Neural progenitor cell (in vitro differentiated cells): ENCODE results near the gene SWAP70. TPM values are rescaled to one million over a fixed set of nuclear protein-coding genes. Genes with fewer than 3 reads are reported as not detected.

Experiments
- DNase-seq: peaks from one replicate; pipeline ENCODE4 v3.0.0-alpha.2; 2016; ENCODE audit warnings: low spot score
- H2AFZ ChIP-seq: fragments of 200-600 bp; sonication (generic); replicated peaks from 2 replicates; pipeline ENCODE4 v1.6.1; 2016; ENCODE audit warnings: antibody characterized with exemption
- H3F3A ChIP-seq: fragments of 200-600 bp; sonication (generic); 2 replicates; pipeline ENCODE4 v1.6.1; 2016; ENCODE audit warnings: antibody characterized with exemption, low read depth
- H3K27ac ChIP-seq: fragments of 200-600 bp; sonication (generic); 2 replicates; pipeline ENCODE4 v1.5.1; 2016; ENCODE audit warnings: mild to moderate bottlenecking
- H3K27me3 ChIP-seq: fragments of 200-600 bp; sonication (generic); 2 replicates; pipeline ENCODE4 v1.6.1; 2016; ENCODE audit warnings: mild to moderate bottlenecking, moderate library complexity
- H3K36me3 ChIP-seq: fragments of 200-600 bp; sonication (generic); 2 replicates; pipeline ENCODE4 v1.5.1; 2016
- H3K4me1 ChIP-seq: fragments of 200-600 bp; sonication (generic); 2 replicates; pipeline ENCODE4 v1.6.1; 2016; ENCODE audit warnings: mixed run types
- H3K4me2 ChIP-seq: fragments of 200-600 bp; sonication (generic); 2 replicates; pipeline ENCODE4 v1.6.1; 2016
- H3K4me3 ChIP-seq: fragments of 200-600 bp; sonication (generic); 2 replicates; pipeline ENCODE4 v1.5.1; 2016
- H3K79me2 ChIP-seq: fragments of 200-600 bp; sonication (generic); 2 replicates; pipeline ENCODE4 v1.6.1; 2016; ENCODE audit warnings: low read depth
- H3K9ac ChIP-seq: fragments of 200-600 bp; sonication (generic); 2 replicates; pipeline ENCODE4 v1.6.1; 2016
- H3K9me3 ChIP-seq: fragments of 200-600 bp; sonication (generic); 2 replicates; pipeline ENCODE4 v1.5.1; 2016; ENCODE audit warnings: low read depth
- H4K20me1 ChIP-seq: fragments of 200-600 bp; sonication (generic); 2 replicates; pipeline ENCODE4 v1.6.1; 2016; ENCODE audit warnings: low read depth
- H3K27ac Mint-ChIP-seq: 3 replicates; pipeline ENCODE4 v1.8.0; 2021; ENCODE audit warnings: mixed read lengths
- H3K27me3 Mint-ChIP-seq: 2 replicates; pipeline ENCODE4 v1.8.0; 2022; ENCODE audit warnings: low read depth, mild to moderate bottlenecking, inconsistent platforms, moderate library complexity, mixed read lengths; ENCODE audit not compliant: insufficient read depth
- H3K36me3 Mint-ChIP-seq: 3 replicates; pipeline ENCODE4 v1.8.0; 2021; ENCODE audit warnings: mixed read lengths
- H3K4me1 Mint-ChIP-seq: 3 replicates; pipeline ENCODE4 v1.8.0; 2021; ENCODE audit warnings: mixed read lengths
- H3K4me3 Mint-ChIP-seq: 3 replicates; pipeline ENCODE4 v1.8.0; 2021; ENCODE audit warnings: mild to moderate bottlenecking, moderate library complexity, mixed read lengths
- H3K9me3 Mint-ChIP-seq: 3 replicates; pipeline ENCODE4 v1.8.0; 2020; ENCODE audit warnings: mixed read lengths
- CTCF ChIP-seq: fragments of 200-600 bp; sonication (generic); IDR thresholded peaks from 2 replicates; pipeline ENCODE4 v1.5.1; 2017; ENCODE audit warnings: antibody characterized with exemption, mild to moderate bottlenecking
- EZH2 ChIP-seq: fragments of 200-600 bp; sonication (generic); IDR thresholded peaks from 2 replicates; pipeline ENCODE4 v1.6.1; 2017; ENCODE audit warnings: antibody characterized with exemption, mild to moderate bottlenecking, moderate library complexity
- EZH2phosphoT487 ChIP-seq: fragments of 200-600 bp; sonication (generic); IDR thresholded peaks from 2 replicates; pipeline ENCODE4 v1.6.1; 2017; ENCODE audit warnings: antibody characterized with exemption
- total RNA-seq: library from RNA; depleted of rRNA; stranded (reverse); fragments of >200 nt; gene quantifications from 2 replicates; pipeline ENCODE4 v1.2.3, GENCODE V29; 2015; ENCODE audit warnings: low replicate concordance

SWAP70 gene
- total RNA-seq, 1 donor from 2014 or later = 25.5 TPM

- Mint-ChIP-seq H3K9me3 (no peaks in the 10 kb centered on the region), H3K27me3 (peaks cover 2% of the 10 kb centered on the region), H3K36me3 (peaks cover 25% of the 10 kb centered on the region), H3K4me1 (no peaks in the 10 kb centered on the region), H3K27ac (no peak overlapping the region), H3K4me3 (no peak overlapping the region)
- TF ChIP-seq EZH2 (no peak), EZH2phosphoT487 (no peak), CTCF (no peak)
- Histone ChIP-seq H3F3A (no peaks in the 10 kb centered on the region), H3K4me3 (no peak overlapping the region), H3K4me2 (no peak overlapping the region), H3K9ac (no peak overlapping the region), H4K20me1 (no peaks in the 10 kb centered on the region), H3K36me3 (no peaks in the 10 kb centered on the region), H3K79me2 (no peaks in the 10 kb centered on the region), H2AFZ (no peak overlapping the region), H3K27ac (no peak overlapping the region), H3K9me3 (no peaks in the 10 kb centered on the region), H3K4me1 (no peaks in the 10 kb centered on the region), H3K27me3 (no peaks in the 10 kb centered on the region)
- DNase-seq = no peak
These were observed 126.8 kb downstream of the SWAP70 start for GRCh38 chr11:9790703-9791102.

GRCh38 chr11:9796266-9796665, 132.4 kb downstream of the SWAP70 start:
- H3K9me3 ChIP-seq = no peaks in the 10 kb centered on the region
- no peaks in the 10 kb centered on the region for H3K4me1 ChIP-seq
- no peak for TF ChIP-seq EZH2phosphoT487
- no peak for TF ChIP-seq EZH2
- TF ChIP-seq CTCF = no peak
- H3K4me3 Mint-ChIP-seq = no peak overlapping the region
- no peak overlapping the region for H3K27ac ChIP-seq
- H3K27me3 ChIP-seq = no peaks in the 10 kb centered on the region
- no peak overlapping the region for H3K4me2 ChIP-seq
- H3K4me3 ChIP-seq = no peak overlapping the region
- H3K9ac ChIP-seq = no peak overlapping the region
- peaks cover 7% of the 10 kb centered on the region for H3K36me3 Mint-ChIP-seq
- no peaks in the 10 kb centered on the region for H3K4me1 Mint-ChIP-seq
- no peaks in the 10 kb centered on the region for H3K27me3 Mint-ChIP-seq
- no peaks in the 10 kb centered on the region for H3K36me3 ChIP-seq
- no peaks in the 10 kb centered on the region for H4K20me1 ChIP-seq
- no peaks in the 10 kb centered on the region for H3F3A ChIP-seq
- H3K79me2 ChIP-seq = no peaks in the 10 kb centered on the region
- no peak overlapping the region for H3K27ac Mint-ChIP-seq
- H2AFZ ChIP-seq = no peak overlapping the region
- no peak for DNase-seq
- H3K9me3 Mint-ChIP-seq = no peaks in the 10 kb centered on the region

- Mint-ChIP-seq H3K27me3 (no peaks in the 10 kb centered on the region), H3K27ac (no peak overlapping the region), H3K4me1 (no peaks in the 10 kb centered on the region), H3K36me3 (peaks cover 4% of the 10 kb centered on the region), H3K9me3 (no peaks in the 10 kb centered on the region), H3K4me3 (no peak overlapping the region)
- Histone ChIP-seq H3K4me1 (no peaks in the 10 kb centered on the region), H3K27me3 (no peaks in the 10 kb centered on the region), H3K9ac (no peak overlapping the region), H3K36me3 (no peaks in the 10 kb centered on the region), H3F3A (no peaks in the 10 kb centered on the region), H3K79me2 (no peaks in the 10 kb centered on the region), H3K9me3 (no peaks in the 10 kb centered on the region), H2AFZ (no peak overlapping the region), H3K27ac (no peak overlapping the region), H3K4me3 (no peak overlapping the region), H4K20me1 (no peaks in the 10 kb centered on the region), H3K4me2 (no peak overlapping the region)
- DNase-seq = no peak
- no peak for TF ChIP-seq EZH2phosphoT487
- no peak for TF ChIP-seq EZH2
- no peak for TF ChIP-seq CTCF
These were observed 133.0 kb downstream of the SWAP70 start for GRCh38 chr11:9796854-9797253.
